ENCODE measurements around the gene DAP3. TPM values are rescaled to one million over a fixed set of nuclear protein-coding genes. Genes with fewer than 3 reads are reported as not detected.
"Not testable (repeated sequence)": the region's sequence is repeated elsewhere in the genome, so short reads cannot be mapped to it uniquely, and the experiment has no call there.

DAP3 gene
- total RNA-seq, 1 experiment from 2014 or later: 148 TPM

GRCh38 chr1:155678027-155678426, 10.9 kb upstream of the DAP3 start:
- H3K36me3 ChIP-seq (ENCODE audit: control insufficient read depth in 1 of 2, insufficient read depth in 2 of 2, low read length in 2 of 2): peaks cover 23 to 35% of the 10 kb centered on the region in 2 experiments

GRCh38 chr1:155678992-155679391, 9.9 kb upstream of the DAP3 start:
- H3K4me1 ChIP-seq (ENCODE audit: control insufficient read depth in 1 of 2, insufficient read depth in 2 of 2, low read length in 2 of 2); RAD21 ChIA-PET (ENCODE audit: low non-redundant PET in 1 of 2, low total read pairs in 2 of 2, uncharacterized antibody in 2 of 2, unreplicated experiment in 2 of 2); H4K20me1 ChIP-seq (ENCODE audit: insufficient read depth); intact Hi-C loops (cut with micrococcal nuclease); POLR2A ChIA-PET; H2AFZ ChIP-seq (ENCODE audit: low read depth, low read length, poor library complexity, severe bottlenecking); H3K9me3 ChIP-seq (ENCODE audit: control insufficient read depth in 1 of 2, insufficient read depth in 1 of 2, low read depth in 1 of 2, low read length in 2 of 2); DNase-seq (ENCODE audit: low read depth, low spot score); H3K27me3 ChIP-seq (ENCODE audit: insufficient read depth, low read length); H3K27ac ChIP-seq (ENCODE audit: low read depth, low read length); BruUV-seq (replicated peaks); CTCF ChIA-PET; H3K9me2 ChIP-seq (ENCODE audit: insufficient read depth); H3K4me3 ChIP-seq (replicated peaks in 1 of 2; ENCODE audit: low read depth in 1 of 2, low read length in 2 of 2); H3K9ac ChIP-seq (ENCODE audit: low read length); H3K4me2 ChIP-seq (ENCODE audit: low read length); ATAC-seq: not testable (repeated sequence)
- Histone ChIP-seq H3K79me2 (ENCODE audit: insufficient read depth, low read length) (peaks cover 56% of the 10 kb centered on the region), H3K36me3 (ENCODE audit: control insufficient read depth in 1 of 2, insufficient read depth in 2 of 2, low read length in 2 of 2) (peaks cover 23 to 29% of the 10 kb centered on the region in 2 experiments)

More at GRCh38 chr1:155678027-155678426, 10.9 kb upstream of the DAP3 start:
- no peaks in the 10 kb centered on the region for H3K4me1 ChIP-seq (ENCODE audit: control insufficient read depth in 1 of 2, insufficient read depth in 2 of 2, low read length in 2 of 2)
- ChIA-PET CTCF (no interaction called here), RAD21 (ENCODE audit: low non-redundant PET in 1 of 2, low total read pairs in 2 of 2, uncharacterized antibody in 2 of 2, unreplicated experiment in 2 of 2) (no interaction called here), POLR2A (no interaction called here)
- no peaks in the 10 kb centered on the region for H3K9me2 ChIP-seq (ENCODE audit: insufficient read depth)
- H3K27ac ChIP-seq (ENCODE audit: low read depth, low read length): no peak overlapping the region
- no peak for DNase-seq (ENCODE audit: low read depth, low spot score)
- TF ChIP-seq ZNF274 (IDR thresholded peaks at IDR 0.05; ENCODE audit: low read depth, low read length): no peak
- peaks cover 50% of the 10 kb centered on the region for H3K79me2 ChIP-seq (ENCODE audit: insufficient read depth, low read length)
- H2AFZ ChIP-seq (ENCODE audit: low read depth, low read length, poor library complexity, severe bottlenecking): no peak overlapping the region
- no peak overlapping the region for H3K9ac ChIP-seq (ENCODE audit: low read length)
- H4K20me1 ChIP-seq (ENCODE audit: insufficient read depth): no peaks in the 10 kb centered on the region
- no peaks in the 10 kb centered on the region for H3K9me3 ChIP-seq (ENCODE audit: control insufficient read depth in 1 of 2, insufficient read depth in 1 of 2, low read depth in 1 of 2, low read length in 2 of 2)
- BruUV-seq (replicated peaks): no TSS peak
- intact Hi-C loops (cut with micrococcal nuclease): no loop called here
- no peak overlapping the region for H3K4me3 ChIP-seq (replicated peaks in 1 of 2; ENCODE audit: low read depth in 1 of 2, low read length in 2 of 2)
- no peak for ATAC-seq
- H3K4me2 ChIP-seq (ENCODE audit: low read length): no peak overlapping the region
- no peaks in the 10 kb centered on the region for H3K27me3 ChIP-seq (ENCODE audit: insufficient read depth, low read length)

GRCh38 chr1:155680531-155680930, 8.4 kb upstream of the DAP3 start:
- Histone ChIP-seq H3K36me3 (ENCODE audit: control insufficient read depth in 1 of 2, insufficient read depth in 2 of 2, low read length in 2 of 2) (peaks cover 23 to 24% of the 10 kb centered on the region in 2 experiments), H3K27me3 (ENCODE audit: insufficient read depth, low read length) (no peaks in the 10 kb centered on the region), H3K79me2 (ENCODE audit: insufficient read depth, low read length) (peaks cover 72% of the 10 kb centered on the region), H3K4me2 (ENCODE audit: low read length) (no peak overlapping the region), H3K9me2 (ENCODE audit: insufficient read depth) (no peaks in the 10 kb centered on the region), H3K9ac (ENCODE audit: low read length) (no peak overlapping the region), H3K9me3 (ENCODE audit: control insufficient read depth in 1 of 2, insufficient read depth in 1 of 2, low read depth in 1 of 2, low read length in 2 of 2) (no peaks in the 10 kb centered on the region), H2AFZ (ENCODE audit: low read depth, low read length, poor library complexity, severe bottlenecking) (no peak overlapping the region), H3K4me1 (ENCODE audit: control insufficient read depth in 1 of 2, insufficient read depth in 2 of 2, low read length in 2 of 2) (no peaks in the 10 kb centered on the region), H3K27ac (ENCODE audit: low read depth, low read length) (no peak overlapping the region), H4K20me1 (ENCODE audit: insufficient read depth) (no peaks in the 10 kb centered on the region), H3K4me3 (replicated peaks in 1 of 2; ENCODE audit: low read depth in 1 of 2, low read length in 2 of 2) (no peak overlapping the region)
- ChIA-PET POLR2A (no interaction called here), CTCF (no interaction called here), RAD21 (ENCODE audit: low non-redundant PET in 1 of 2, low total read pairs in 2 of 2, uncharacterized antibody in 2 of 2, unreplicated experiment in 2 of 2) (interaction anchor here in 1 of 2 experiments (0.6 kb wide), 1 partner anchor 373 kb away, joined by 3 read pairs; no protein-coding TSS in a partner anchor)
- DNase-seq (ENCODE audit: low read depth, low spot score): no peak
- no TSS peak for BruUV-seq (replicated peaks)
- no peak for ATAC-seq
- intact Hi-C loops (cut with micrococcal nuclease): no loop called here
- TF ChIP-seq EZH2 (IDR thresholded peaks at IDR 0.05) (no peak), ELF1 (IDR thresholded peaks at IDR 0.05; ENCODE audit: borderline replicate concordance, low read depth) (no peak), REST (IDR thresholded peaks at IDR 0.05; ENCODE audit: low read depth) (no peak), CEBPB (IDR thresholded peaks at IDR 0.05; ENCODE audit: low read depth) (no peak), RAD21 (IDR thresholded peaks at IDR 0.05; ENCODE audit: low read depth) (no peak), CTCF (IDR thresholded peaks at IDR 0.05 in 2 of 3, conservative IDR thresholded peaks at IDR 0.05 in 1 of 3; ENCODE audit: borderline replicate concordance in 1 of 3, insufficient read depth in 1 of 3, low read depth in 2 of 3, low read length in 2 of 3) (no peak), POLR2A (IDR thresholded peaks at IDR 0.05; ENCODE audit: borderline replicate concordance, extremely low read depth, insufficient read depth, insufficient read length) (no peak), EGR1 (IDR thresholded peaks at IDR 0.05; ENCODE audit: low read depth) (no peak)

Measured in HCT116 (cell line).